Measurements from ENCODE around the gene PRSS53. TPM values are rescaled to one million over a fixed set of nuclear protein-coding genes. Genes with fewer than 3 reads are reported as not detected.

PRSS53 gene
- total RNA-seq, 4 donors from 2014 or later = 0.41 to 1.3 (median 1.1) TPM

DNA sequence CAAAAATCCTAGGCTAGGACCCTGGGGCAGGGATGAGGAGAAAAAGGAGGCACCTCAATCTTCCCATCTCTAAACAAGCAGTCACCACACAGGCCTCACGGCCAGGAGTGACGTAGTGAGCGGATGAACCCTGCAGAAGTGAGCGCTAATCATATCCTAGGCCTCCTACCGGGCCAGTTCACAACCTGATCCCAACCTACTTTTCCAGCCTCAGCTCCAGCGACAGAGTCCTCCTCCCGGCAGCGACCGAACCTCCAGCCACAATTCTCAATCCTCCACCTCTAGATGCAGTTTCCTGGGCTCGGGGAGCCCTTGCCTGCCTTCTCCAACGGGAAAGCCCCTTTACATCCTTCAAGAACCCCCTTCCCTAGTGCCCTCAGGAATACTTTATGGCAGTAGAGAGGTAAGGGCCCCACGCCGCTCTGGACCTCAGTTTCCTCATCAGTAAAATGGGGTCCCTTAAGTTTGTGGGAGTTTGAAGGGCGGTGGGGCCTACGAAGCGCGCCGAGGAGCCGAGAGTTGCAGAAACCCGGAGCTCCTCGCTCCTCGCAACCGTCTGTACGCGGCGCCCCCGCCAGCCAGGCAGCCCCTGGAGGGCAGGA, 16.1 kb downstream of the PRSS53 start:
- TF ChIP-seq CTCF (IDR thresholded peaks at IDR 0.05) = peak in 1 of 6 experiments; percentile 12
- no peak for TF ChIP-seq POLR2A (IDR thresholded peaks at IDR 0.05)
- no peaks in the 10 kb centered on the region for H3K27me3 ChIP-seq
- H3K27ac ChIP-seq = peak overlapping the region; percentile 95 to 99 (median 96)
- H3K4me1 ChIP-seq = peaks cover 15 to 48% (median 23%) of the 10 kb centered on the region in 3 donors
- peak overlapping the region; percentile 92 to 97 (median 96) for H3K4me3 ChIP-seq
- H3K36me3 ChIP-seq = peaks cover 12 to 17% (median 12%) of the 10 kb centered on the region in 3 donors
- H3K9me3 ChIP-seq = no peaks in the 10 kb centered on the region
- intact Hi-C loops (cut with DNase I) = no loop called here
- WGBS, 2 donors = 0 to 5% methylated on average over 3 to 11 of the region's 27 CpGs
- DNase-seq = no peak

DNA sequence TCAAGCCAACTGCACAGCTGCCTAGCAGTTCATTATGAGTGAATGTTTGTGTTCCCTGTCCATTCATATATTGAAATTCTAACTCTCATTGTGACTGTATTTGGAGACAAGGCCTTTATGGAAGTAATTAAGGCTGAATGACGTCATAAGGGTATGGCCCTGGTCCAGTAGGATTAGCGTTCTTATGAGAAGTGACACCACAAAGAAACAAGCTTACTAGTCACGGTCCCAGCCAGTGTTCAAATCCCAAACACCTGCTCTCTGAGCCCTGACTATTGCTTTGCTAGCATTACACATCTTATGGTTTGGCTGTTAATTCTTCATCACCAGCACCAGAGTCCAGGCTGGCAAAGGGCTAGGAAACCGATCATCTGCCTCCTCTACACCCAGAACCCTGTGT, 16.9 kb downstream of the PRSS53 start:
- Histone ChIP-seq H3K4me1 (peaks cover 15 to 48% (median 23%) of the 10 kb centered on the region in 3 donors), H3K27ac (peak overlapping the region; percentile 95 to 99 (median 96)), H3K9me3 (no peaks in the 10 kb centered on the region), H3K36me3 (peaks cover 4 to 10% (median 6%) of the 10 kb centered on the region in 3 donors), H3K27me3 (no peaks in the 10 kb centered on the region), H3K4me3 (peak overlapping the region in 1 of 4 donors; percentile 92)
- WGBS, 2 donors = 12 to 24% methylated on average over 4 of the region's 4 CpGs
- no peak for DNase-seq
- TF ChIP-seq POLR2A (IDR thresholded peaks at IDR 0.05) (no peak), CTCF (IDR thresholded peaks at IDR 0.05) (no peak)
- intact Hi-C loops (cut with DNase I) = no loop called here

- Histone ChIP-seq H3K4me1 (peaks cover 8 to 45% (median 22%) of the 10 kb centered on the region in 3 donors), H3K36me3 (peaks cover 0 to 16% (median 7%) of the 10 kb centered on the region in 3 donors), H3K27ac (no peak overlapping the region), H3K27me3 (no peaks in the 10 kb centered on the region), H3K9me3 (no peaks in the 10 kb centered on the region), H3K4me3 (no peak overlapping the region)
- 86 to 88% methylated on average over 3 of the region's 3 CpGs for WGBS, 2 donors
- DNase-seq = no peak
- no peak for TF ChIP-seq POLR2A (IDR thresholded peaks at IDR 0.05)
- no peak for TF ChIP-seq CTCF (IDR thresholded peaks at IDR 0.05)
- intact Hi-C loops (cut with DNase I) = no loop called here
These were observed 21.4 kb downstream of the PRSS53 start for GRCh38 chr16:31067342-31067741.

DNA sequence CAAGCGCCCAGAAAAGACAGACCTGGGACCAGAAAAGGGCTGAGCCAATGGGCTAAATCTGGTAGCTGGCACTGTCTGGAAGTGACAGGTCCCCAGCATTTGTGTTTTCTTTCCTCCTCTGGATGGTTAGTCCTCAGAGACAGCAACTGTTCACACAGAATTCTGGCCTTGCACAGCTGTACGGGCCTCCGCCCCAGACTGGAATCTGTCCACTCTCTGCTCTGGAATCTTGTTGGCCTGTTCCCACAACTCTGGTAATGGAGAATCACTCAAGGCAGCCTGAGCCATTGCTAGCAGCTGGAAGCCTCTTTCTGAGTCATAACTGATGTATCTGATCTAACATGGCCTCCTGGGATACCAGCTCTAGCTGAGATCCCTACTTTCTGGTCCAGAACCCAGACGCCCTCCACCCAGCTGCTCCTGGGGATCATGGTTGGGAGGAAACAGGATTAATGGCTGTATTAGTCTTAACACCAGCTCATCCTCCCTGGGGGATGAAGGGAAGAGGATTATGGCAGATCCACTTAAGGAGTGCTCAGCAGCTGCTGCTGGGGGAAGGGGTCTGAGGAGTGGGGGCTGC, 23.8 kb downstream of the PRSS53 start:
- Histone ChIP-seq H3K27ac (peak overlapping the region; percentile 2 to 85 (median 48)), H3K4me3 (peak overlapping the region in 1 of 4 donors; percentile 4), H3K9me3 (no peaks in the 10 kb centered on the region), H3K27me3 (no peaks in the 10 kb centered on the region), H3K36me3 (peaks cover 20 to 39% (median 24%) of the 10 kb centered on the region in 3 donors), H3K4me1 (peaks cover 4 to 24% (median 13%) of the 10 kb centered on the region in 3 donors)
- TF ChIP-seq CTCF (IDR thresholded peaks at IDR 0.05) (no peak), POLR2A (IDR thresholded peaks at IDR 0.05) (no peak)
- no peak for DNase-seq
- intact Hi-C loops (cut with DNase I) = no loop called here
- WGBS, 2 donors = 40 to 67% methylated on average over 2 of the region's 4 CpGs

GRCh38 chr16:31063843-31064611, 24.7 kb downstream of the PRSS53 start:
- DNase-seq = no peak
- H3K4me3 ChIP-seq = no peak overlapping the region
- TF ChIP-seq CTCF (IDR thresholded peaks at IDR 0.05) (no peak), POLR2A (IDR thresholded peaks at IDR 0.05) (no peak)

More at GRCh38 chr16:31063843-31064611, 24.7 kb downstream of the PRSS53 start:
- 75 to 92% methylated on average over 9 to 21 of the region's 56 CpGs for WGBS, 2 donors
- intact Hi-C loops (cut with DNase I) = no loop called here
- Histone ChIP-seq H3K27me3 (no peaks in the 10 kb centered on the region), H3K27ac (peak overlapping the region in 3 of 4 donors; percentile 30 to 66 (median 65)), H3K36me3 (peaks cover 20 to 46% (median 24%) of the 10 kb centered on the region in 3 donors), H3K4me1 (peaks cover 4 to 24% (median 13%) of the 10 kb centered on the region in 3 donors), H3K9me3 (no peaks in the 10 kb centered on the region)
